NCI-H1092 (cell line): ENCODE measurements around the gene WNT1.
A peak's percentile ranks its signal among the peaks of the same experiment; 100 is the strongest.

Source experiments
- DNase-seq: peaks from one replicate; lab custom pipeline; 2025; lab: John Stamatoyannopoulos, UW

WNT1 gene

GRCh38 chr12:48980953-48981756 lies 3.0 kb downstream of the WNT1 start:
- no peak for DNase-seq

DNA sequence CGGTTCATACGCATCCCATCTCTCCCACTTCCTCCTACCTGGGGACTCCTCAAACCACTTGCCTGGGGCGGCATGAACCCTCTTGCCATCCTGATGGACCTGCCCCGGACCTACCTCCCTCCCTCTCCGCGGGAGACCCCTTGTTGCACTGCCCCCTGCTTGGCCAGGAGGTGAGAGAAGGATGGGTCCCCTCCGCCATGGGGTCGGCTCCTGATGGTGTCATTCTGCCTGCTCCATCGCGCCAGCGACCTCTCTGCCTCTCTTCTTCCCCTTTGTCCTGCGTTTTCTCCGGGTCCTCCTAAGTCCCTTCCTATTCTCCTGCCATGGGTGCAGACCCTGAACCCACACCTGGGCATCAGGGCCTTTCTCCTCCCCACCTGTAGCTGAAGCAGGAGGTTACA lies 3.6 kb downstream of the WNT1 start:
- no peak for DNase-seq

DNA sequence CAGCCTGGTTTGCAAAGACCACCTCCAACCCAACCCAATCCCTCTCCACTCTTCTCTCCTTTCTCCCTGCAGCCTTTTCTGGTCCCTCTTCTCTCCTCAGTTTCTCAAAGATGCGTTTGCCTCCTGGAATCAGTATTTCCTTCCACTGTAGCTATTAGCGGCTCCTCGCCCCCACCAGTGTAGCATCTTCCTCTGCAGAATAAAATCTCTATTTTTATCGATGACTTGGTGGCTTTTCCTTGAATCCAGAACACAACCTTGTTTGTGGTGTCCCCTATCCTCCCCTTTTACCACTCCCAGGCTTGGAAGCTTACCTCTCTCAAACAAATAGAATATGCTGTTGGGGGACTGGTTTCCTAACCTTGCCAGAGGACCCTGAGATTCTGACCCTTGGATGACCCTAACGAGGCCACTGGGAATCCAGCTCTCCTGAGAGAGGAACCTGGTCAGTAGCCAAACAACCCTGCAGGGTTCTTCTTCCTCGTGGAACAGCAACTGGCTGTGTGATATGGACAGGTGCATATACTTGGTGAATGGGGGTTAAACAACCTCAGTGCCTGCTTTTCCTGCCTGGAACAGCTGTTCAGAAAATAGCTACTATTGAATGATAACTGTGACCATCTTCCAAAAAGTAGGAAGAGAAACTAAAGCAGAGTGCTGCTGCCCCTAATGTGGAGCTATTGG lies 4.4 kb downstream of the WNT1 start:
- no peak for DNase-seq

DNA sequence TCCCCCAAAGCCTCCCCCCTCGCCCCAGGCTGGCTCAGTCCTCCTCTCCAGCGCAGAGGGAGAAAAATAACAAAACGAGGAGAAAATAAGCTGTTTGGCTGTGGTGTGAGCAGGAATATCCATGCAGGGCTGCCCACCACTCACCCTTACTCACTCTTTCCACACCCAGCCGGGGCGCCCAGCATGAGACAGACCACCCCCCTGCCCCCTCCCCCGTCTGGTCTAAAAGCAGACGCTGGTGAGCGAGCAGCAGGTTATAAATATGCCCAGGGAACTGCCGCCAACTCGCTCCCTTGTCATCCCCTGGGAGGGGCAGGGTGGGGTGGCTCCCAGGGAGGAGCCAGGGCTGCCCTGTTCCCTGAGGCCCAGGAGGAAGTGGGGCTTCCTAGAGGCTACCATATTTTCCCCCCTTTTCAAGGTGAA lies 7.4 kb downstream of the WNT1 start:
- no peak for DNase-seq

DNA sequence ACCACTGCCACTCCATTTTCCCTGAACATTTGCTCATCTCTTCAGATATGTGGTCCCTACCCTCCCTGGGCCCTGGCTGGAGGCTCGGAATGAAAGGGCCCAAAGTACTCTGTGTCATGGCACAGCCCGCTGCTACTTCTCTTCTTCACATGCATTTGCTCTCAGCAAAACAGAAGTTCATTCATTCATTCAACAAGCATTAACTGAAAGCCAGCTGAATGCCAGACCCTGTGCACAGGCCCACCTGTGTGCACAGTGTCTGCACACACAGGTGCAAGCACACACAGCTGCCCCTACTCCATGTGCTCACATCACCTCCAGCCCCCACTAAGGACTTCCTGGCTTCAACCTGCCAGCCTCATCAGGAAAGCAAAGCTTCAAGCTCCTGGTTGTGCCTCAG lies 7.8 kb downstream of the WNT1 start:
- DNase-seq = no peak

GRCh38 chr12:48986720-48987291 lies 8.7 kb downstream of the WNT1 start:
- DNase-seq = no peak

- DNase-seq = peak; percentile 32
Observed at GRCh38 chr12:48988030-48988649, 10.0 kb downstream of the WNT1 start.

GRCh38 chr12:48990552-48990951 lies 12.4 kb downstream of the WNT1 start:
- no peak for DNase-seq

GRCh38 chr12:48991247-48992050 lies 13.3 kb downstream of the WNT1 start:
- no peak for DNase-seq

DNA sequence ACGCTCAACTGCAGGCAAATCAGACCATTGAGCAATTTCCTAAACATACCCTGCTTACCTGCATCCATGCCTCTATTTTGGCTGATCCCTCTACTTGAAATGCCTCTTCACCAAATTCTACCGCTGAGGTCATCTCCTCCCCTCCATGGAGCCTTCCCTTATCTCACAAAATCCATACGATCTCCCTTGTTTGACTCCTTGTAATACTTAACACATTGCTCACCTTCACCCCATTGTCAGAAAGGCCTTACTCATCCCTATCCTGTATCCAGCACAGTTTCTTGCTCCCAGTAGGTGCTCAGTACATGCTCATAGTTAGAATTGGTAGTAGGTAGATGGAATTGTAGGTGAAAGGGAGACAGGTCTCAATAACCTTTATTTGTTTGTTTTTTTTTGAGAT lies 15.7 kb downstream of the WNT1 start:
- no peak for DNase-seq

GRCh38 chr12:48994224-48995085 lies 16.3 kb downstream of the WNT1 start:
- no peak for DNase-seq

GRCh38 chr12:48995086-48995879 lies 17.2 kb downstream of the WNT1 start:
- DNase-seq = peak; percentile 35

DNA sequence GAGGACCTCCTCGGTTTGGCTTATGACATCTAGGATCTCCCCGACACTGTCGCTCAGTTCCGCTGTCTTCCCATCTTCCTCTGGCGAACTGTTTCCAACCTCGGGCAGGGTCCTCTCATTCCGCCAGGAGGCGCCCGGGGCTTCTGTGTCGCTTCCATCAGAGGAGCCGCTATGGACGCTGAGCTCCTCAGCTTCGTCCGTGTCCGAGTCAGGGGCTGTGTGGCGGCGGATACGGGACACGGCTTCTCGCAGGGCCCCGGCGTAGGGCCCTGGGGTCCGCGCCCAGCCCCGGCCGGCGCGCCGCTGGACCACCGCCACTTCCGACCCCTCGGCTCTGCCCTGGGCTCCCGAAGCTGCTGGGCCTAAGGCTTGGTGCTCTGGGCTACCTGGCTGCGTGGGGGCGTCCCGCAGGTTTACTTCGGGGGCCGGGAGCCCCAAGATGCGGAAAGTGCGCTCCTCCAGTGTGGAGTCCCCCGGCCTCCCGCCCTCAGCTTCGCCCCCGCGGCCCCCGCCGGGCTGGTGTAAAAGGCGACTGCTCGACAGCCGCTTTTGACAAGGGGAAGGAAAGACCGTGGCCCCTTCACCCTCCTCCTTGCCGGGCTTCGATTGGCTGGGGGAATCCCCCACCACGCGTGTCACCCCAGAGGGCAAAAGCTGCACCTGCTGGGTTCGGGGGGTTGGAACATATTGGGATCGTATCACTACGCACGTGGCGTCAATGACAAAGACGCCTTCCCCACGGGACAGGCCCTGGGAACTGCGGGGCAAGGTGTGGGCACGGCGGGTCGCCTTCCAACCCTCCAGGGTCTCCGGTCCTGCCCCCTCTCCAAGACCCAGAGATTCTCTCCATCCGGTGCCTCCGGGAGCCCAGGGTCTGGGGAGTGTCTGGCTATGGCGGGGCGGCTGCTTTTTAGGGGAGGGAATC lies 18.9 kb downstream of the WNT1 start:
- DNase-seq = peak; percentile 40

DNA sequence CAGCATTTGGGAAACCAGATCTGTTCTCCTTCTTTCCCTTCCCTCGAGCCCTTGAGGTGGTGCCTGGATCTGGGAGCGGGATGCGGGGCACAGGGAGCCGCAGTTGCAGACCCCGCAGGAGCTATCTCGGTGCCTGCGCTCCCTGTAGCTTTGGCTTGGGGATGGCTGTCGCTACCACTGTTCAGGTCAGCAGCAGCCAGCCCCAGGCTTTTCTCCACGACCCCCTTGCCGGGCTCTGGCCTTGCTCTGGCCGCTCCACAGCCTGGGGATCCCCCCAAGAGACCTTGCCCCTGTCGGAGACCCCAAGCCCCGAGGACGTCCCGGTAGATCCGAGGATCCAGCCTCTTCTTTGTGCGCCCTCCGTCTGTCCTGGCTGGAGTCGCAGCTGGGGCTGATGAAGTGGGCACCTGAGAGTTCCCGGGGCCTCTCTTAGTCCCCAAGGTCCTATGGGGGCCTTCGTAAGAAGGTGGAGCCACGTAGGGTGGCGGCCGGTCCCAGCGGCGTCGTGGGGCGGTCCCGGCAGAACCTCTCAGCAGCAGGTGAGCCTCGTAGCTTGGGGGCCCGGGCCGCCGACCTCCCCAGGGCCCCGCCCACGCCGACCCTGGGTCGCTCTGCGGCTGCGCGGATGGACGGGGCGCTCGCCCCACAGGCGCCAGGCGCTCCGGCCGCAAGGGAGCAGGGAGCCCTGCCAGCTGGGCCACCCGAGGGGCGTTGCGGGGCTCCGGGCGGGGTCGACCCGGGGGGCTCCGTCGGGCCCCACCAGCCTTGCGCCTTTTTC lies 19.8 kb downstream of the WNT1 start:
- DNase-seq = no peak

DNA sequence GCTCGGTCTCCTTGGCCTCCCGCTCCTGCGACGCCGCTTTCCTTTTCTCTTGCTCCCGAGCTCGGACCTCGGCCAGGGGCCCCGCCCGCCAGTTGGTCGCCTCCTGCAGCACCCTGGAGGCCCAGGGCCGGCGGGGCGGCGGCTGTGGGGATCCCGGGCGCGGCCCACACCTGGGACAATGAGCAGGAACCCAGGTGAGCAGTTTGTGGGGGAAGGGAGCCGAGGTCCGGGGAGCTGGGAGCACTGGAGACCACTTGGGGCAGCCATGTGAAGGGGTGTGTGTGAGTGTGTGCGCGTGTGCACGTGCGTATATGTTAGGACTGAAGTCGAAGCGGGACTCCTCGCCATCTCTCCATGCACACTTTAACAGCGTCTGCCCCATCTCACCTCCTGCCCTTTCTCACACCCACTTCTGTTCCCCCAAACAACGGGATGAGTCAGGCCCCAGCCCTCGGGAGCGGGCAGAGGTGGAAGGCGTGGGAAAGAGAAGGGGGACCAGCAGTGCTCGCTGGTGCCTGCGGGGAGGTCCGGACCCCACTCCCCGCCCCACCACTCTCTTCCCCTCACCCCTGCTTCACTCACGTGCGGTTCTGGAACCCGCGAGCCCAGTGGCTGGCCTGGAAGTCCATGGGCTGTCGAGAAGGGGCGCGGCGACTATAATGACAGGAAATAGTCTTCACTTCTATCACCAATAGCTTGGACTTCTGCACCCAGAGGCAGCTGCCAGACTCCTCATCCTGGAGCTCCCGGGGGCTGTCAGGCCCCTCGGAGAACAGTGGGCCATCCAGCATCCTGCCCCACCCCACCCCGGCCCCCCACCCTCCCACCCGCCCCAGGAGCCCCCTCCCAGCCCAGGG lies 20.6 kb downstream of the WNT1 start:
- no peak for DNase-seq

GRCh38 chr12:48999371-49000131 lies 21.4 kb downstream of the WNT1 start, which contains the start of gene DDN:
DDN (minus strand) TSS chr12:48999375; CDS start chr12:48999287, 88 bp downstream.
- DNase-seq = no peak
